Osteoblast (primary cell): ENCODE data around the gene CRB1. TPM values are rescaled to one million over a fixed set of nuclear protein-coding genes. Genes with fewer than 3 reads are reported as not detected.

ENCODE experiments used
- DNase-seq: peaks from one replicate; pipeline ENCODE4 v3.0.0; 2011; ENCODE audit warnings: low spot score, mixed read lengths; ENCODE audit not compliant: insufficient read length; ENCODE audit errors: missing footprints
- H2AFZ ChIP-seq: 2 replicates; pipeline ENCODE4 v1.6.0; 2011; ENCODE audit warnings: mild to moderate bottlenecking, low read length
- H3K27ac ChIP-seq: 2 replicates; pipeline ENCODE4 v1.5.1; 2011; ENCODE audit warnings: mild to moderate bottlenecking, low read depth, low read length, moderate library complexity
- H3K27me3 ChIP-seq: 2 replicates; pipeline ENCODE4 v1.6.0; 2012; ENCODE audit warnings: mild to moderate bottlenecking, control low read depth, inconsistent platforms, low read length, moderate library complexity; ENCODE audit not compliant: insufficient read depth
- H3K36me3 ChIP-seq: 2 replicates; pipeline ENCODE4 v1.5.1; 2011; ENCODE audit warnings: mild to moderate bottlenecking, low read length, control low read depth, moderate library complexity; ENCODE audit not compliant: insufficient read depth
- H3K4me1 ChIP-seq: 2 replicates; pipeline ENCODE4 v1.5.1; 2011; ENCODE audit warnings: mild to moderate bottlenecking, low read length, control low read depth, moderate library complexity; ENCODE audit not compliant: insufficient read depth
- H3K4me2 ChIP-seq: 2 replicates; pipeline ENCODE4 v1.6.0; 2011; ENCODE audit warnings: mild to moderate bottlenecking, low read length; ENCODE audit not compliant: insufficient read depth
- H3K4me3 ChIP-seq: fragments of 200-600 bp; sonication (generic); 3 replicates; pipeline ENCODE4 v1.5.1; 2012; ENCODE audit warnings: mild to moderate bottlenecking, low read length, inconsistent platforms; ENCODE audit not compliant: insufficient read depth
- H3K79me2 ChIP-seq: 2 replicates; pipeline ENCODE4 v1.6.0; 2012; ENCODE audit warnings: mild to moderate bottlenecking, low read length, control low read depth, inconsistent platforms; ENCODE audit not compliant: insufficient read depth
- H3K9me3 ChIP-seq: 2 replicates; pipeline ENCODE4 v1.5.1; 2011; ENCODE audit warnings: low read depth, low read length, control low read depth
- H4K20me1 ChIP-seq: 2 replicates; pipeline ENCODE4 v1.6.0; 2012; ENCODE audit warnings: mild to moderate bottlenecking, low read length, control low read depth; ENCODE audit not compliant: insufficient read depth
- total RNA-seq: library from RNA; depleted of rRNA; stranded (reverse); fragments of >200 nt; gene quantifications from 2 replicates; pipeline ENCODE4 v1.2.3, GENCODE V29; 2012
- TF ChIP-seq, protein P1 (sequence below): IDR thresholded peaks from 2 replicates; pipeline ENCODE4 v1.5.1; 2011; ENCODE audit warnings: mild to moderate bottlenecking, low read depth, low read length, moderate library complexity; ENCODE audit errors: extremely low read depth

The CRB1 gene
- total RNA-seq, 1 donor = not detected

GRCh38 chr1:197466813-197467212 lies 198.8 kb downstream of the CRB1 start:
- Histone ChIP-seq H3K4me2 (no peak overlapping the region), H3K27me3 (no peaks in the 10 kb centered on the region), H3K4me1 (no peaks in the 10 kb centered on the region), H3K79me2 (no peaks in the 10 kb centered on the region), H3K4me3 (no peak overlapping the region), H3K27ac (no peak overlapping the region), H3K36me3 (no peaks in the 10 kb centered on the region), H3K9me3 (no peaks in the 10 kb centered on the region), H2AFZ (no peak overlapping the region), H4K20me1 (no peaks in the 10 kb centered on the region)
- DNase-seq = no peak
- TF ChIP-seq, protein P1, sequence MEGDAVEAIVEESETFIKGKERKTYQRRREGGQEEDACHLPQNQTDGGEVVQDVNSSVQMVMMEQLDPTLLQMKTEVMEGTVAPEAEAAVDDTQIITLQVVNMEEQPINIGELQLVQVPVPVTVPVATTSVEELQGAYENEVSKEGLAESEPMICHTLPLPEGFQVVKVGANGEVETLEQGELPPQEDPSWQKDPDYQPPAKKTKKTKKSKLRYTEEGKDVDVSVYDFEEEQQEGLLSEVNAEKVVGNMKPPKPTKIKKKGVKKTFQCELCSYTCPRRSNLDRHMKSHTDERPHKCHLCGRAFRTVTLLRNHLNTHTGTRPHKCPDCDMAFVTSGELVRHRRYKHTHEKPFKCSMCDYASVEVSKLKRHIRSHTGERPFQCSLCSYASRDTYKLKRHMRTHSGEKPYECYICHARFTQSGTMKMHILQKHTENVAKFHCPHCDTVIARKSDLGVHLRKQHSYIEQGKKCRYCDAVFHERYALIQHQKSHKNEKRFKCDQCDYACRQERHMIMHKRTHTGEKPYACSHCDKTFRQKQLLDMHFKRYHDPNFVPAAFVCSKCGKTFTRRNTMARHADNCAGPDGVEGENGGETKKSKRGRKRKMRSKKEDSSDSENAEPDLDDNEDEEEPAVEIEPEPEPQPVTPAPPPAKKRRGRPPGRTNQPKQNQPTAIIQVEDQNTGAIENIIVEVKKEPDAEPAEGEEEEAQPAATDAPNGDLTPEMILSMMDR = no peak

DNA sequence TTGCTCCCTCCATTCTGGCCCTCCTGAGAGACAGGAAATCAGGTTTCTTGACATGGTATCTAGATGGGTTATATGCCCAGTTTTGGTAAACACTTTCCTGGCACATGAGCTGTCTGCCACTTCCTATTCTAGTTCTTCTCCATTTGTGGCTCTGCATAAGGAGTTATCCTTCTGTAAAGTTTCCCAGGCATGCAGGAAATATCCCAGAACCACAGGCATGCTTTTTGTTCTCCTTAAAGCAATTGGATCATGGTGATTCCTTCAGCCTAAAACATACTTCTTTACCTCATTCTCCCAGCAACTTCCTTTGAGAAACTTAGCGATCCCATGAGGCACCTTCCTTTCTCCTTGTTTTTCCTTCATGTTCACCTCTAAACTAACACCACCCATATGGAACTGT lies 199.8 kb downstream of the CRB1 start:
- no peaks in the 10 kb centered on the region for H3K36me3 ChIP-seq
- no peaks in the 10 kb centered on the region for H3K79me2 ChIP-seq
- H3K27me3 ChIP-seq = no peaks in the 10 kb centered on the region
- TF ChIP-seq, protein P1 = no peak
- H3K4me1 ChIP-seq = no peaks in the 10 kb centered on the region
- DNase-seq = no peak
- H3K9me3 ChIP-seq = no peaks in the 10 kb centered on the region
- no peak overlapping the region for H3K4me3 ChIP-seq
- no peaks in the 10 kb centered on the region for H4K20me1 ChIP-seq
- H3K4me2 ChIP-seq = no peak overlapping the region
- no peak overlapping the region for H3K27ac ChIP-seq
- H2AFZ ChIP-seq = no peak overlapping the region

GRCh38 chr1:197468543-197469175 lies 200.6 kb downstream of the CRB1 start:
- DNase-seq = no peak
- Histone ChIP-seq H3K79me2 (no peaks in the 10 kb centered on the region), H3K9me3 (no peaks in the 10 kb centered on the region), H3K36me3 (no peaks in the 10 kb centered on the region), H2AFZ (no peak overlapping the region), H3K4me2 (no peak overlapping the region), H3K27me3 (no peaks in the 10 kb centered on the region), H4K20me1 (no peaks in the 10 kb centered on the region), H3K27ac (no peak overlapping the region), H3K4me3 (no peak overlapping the region), H3K4me1 (no peaks in the 10 kb centered on the region)
- TF ChIP-seq, protein P1 = no peak

- Histone ChIP-seq H3K27ac (no peak overlapping the region), H4K20me1 (no peaks in the 10 kb centered on the region), H3K4me2 (no peak overlapping the region), H2AFZ (no peak overlapping the region), H3K79me2 (no peaks in the 10 kb centered on the region), H3K27me3 (no peaks in the 10 kb centered on the region), H3K36me3 (no peaks in the 10 kb centered on the region), H3K4me1 (no peaks in the 10 kb centered on the region), H3K9me3 (no peaks in the 10 kb centered on the region), H3K4me3 (no peak overlapping the region)
- TF ChIP-seq, protein P1 = no peak
- no peak for DNase-seq
Measured at GRCh38 chr1:197469620-197470210, 201.7 kb downstream of the CRB1 start.
